ENCODE measurements around the gene TFEC.

DNA sequence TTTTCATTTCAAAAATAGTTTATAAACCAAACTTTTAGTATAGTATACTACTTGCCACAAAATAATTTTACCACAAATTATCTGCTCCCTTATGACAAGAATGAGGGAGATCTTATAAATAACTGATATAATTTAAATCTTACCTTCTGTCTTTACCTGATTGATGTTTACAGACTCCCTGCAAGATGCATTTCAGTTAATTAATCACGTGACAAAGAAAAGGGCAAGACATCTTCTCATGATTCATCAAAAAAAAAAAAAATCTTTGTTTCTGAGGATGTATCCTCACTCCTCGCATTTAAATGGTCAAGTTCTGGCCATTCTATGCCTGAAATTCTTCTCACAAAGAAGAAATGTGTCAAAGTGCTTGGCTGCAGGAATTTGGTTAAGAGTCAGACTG is 2.3 kb upstream of the TFEC start:
- TF ChIP-seq, protein P1, sequence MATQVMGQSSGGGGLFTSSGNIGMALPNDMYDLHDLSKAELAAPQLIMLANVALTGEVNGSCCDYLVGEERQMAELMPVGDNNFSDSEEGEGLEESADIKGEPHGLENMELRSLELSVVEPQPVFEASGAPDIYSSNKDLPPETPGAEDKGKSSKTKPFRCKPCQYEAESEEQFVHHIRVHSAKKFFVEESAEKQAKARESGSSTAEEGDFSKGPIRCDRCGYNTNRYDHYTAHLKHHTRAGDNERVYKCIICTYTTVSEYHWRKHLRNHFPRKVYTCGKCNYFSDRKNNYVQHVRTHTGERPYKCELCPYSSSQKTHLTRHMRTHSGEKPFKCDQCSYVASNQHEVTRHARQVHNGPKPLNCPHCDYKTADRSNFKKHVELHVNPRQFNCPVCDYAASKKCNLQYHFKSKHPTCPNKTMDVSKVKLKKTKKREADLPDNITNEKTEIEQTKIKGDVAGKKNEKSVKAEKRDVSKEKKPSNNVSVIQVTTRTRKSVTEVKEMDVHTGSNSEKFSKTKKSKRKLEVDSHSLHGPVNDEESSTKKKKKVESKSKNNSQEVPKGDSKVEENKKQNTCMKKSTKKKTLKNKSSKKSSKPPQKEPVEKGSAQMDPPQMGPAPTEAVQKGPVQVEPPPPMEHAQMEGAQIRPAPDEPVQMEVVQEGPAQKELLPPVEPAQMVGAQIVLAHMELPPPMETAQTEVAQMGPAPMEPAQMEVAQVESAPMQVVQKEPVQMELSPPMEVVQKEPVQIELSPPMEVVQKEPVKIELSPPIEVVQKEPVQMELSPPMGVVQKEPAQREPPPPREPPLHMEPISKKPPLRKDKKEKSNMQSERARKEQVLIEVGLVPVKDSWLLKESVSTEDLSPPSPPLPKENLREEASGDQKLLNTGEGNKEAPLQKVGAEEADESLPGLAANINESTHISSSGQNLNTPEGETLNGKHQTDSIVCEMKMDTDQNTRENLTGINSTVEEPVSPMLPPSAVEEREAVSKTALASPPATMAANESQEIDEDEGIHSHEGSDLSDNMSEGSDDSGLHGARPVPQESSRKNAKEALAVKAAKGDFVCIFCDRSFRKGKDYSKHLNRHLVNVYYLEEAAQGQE (IDR thresholded peaks at IDR 0.05; ENCODE audit: borderline replicate concordance), result no peak
- TF ChIP-seq, protein P2, sequence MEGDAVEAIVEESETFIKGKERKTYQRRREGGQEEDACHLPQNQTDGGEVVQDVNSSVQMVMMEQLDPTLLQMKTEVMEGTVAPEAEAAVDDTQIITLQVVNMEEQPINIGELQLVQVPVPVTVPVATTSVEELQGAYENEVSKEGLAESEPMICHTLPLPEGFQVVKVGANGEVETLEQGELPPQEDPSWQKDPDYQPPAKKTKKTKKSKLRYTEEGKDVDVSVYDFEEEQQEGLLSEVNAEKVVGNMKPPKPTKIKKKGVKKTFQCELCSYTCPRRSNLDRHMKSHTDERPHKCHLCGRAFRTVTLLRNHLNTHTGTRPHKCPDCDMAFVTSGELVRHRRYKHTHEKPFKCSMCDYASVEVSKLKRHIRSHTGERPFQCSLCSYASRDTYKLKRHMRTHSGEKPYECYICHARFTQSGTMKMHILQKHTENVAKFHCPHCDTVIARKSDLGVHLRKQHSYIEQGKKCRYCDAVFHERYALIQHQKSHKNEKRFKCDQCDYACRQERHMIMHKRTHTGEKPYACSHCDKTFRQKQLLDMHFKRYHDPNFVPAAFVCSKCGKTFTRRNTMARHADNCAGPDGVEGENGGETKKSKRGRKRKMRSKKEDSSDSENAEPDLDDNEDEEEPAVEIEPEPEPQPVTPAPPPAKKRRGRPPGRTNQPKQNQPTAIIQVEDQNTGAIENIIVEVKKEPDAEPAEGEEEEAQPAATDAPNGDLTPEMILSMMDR (IDR thresholded peaks at IDR 0.05; ENCODE audit: poor library complexity, severe bottlenecking), result no peak
- TF ChIP-seq SMC3 (conservative IDR thresholded peaks at IDR 0.05; ENCODE audit: poor library complexity), result no peak

Data from neural cell (in vitro differentiated cells).